Measurements from ENCODE around the gene ATP6V1G2. TPM values are rescaled to one million over a fixed set of nuclear protein-coding genes. Genes with fewer than 3 reads are reported as not detected.

Gene ATP6V1G2
- total and polyA plus RNA-seq, 2 of the 8 experiments (the other 6 are each of a cell fraction or from before 2014, with no cell fraction given) = 3.0 to 5.7 TPM

DNA sequence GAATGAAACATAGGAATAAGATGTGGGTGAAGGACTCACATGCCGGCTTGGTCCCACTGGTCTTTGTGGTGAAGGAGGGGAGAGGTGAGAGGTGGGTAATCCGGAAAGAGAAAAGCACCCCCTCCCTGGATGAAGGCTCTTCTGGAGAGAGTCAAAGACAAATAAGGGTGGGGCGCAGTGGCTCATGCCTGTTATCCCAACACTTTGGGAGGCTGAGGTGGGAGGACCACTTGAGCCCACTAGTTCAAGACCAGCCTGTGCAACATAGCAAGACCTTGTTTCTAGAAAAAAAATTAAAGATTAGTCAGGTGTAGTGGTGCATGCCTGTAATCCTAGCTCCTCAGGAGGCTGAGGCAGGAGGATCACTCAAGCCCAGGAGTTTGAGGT is 32.7 kb upstream of the ATP6V1G2 start (continued):
- TF ChIP-seq, protein P1, sequence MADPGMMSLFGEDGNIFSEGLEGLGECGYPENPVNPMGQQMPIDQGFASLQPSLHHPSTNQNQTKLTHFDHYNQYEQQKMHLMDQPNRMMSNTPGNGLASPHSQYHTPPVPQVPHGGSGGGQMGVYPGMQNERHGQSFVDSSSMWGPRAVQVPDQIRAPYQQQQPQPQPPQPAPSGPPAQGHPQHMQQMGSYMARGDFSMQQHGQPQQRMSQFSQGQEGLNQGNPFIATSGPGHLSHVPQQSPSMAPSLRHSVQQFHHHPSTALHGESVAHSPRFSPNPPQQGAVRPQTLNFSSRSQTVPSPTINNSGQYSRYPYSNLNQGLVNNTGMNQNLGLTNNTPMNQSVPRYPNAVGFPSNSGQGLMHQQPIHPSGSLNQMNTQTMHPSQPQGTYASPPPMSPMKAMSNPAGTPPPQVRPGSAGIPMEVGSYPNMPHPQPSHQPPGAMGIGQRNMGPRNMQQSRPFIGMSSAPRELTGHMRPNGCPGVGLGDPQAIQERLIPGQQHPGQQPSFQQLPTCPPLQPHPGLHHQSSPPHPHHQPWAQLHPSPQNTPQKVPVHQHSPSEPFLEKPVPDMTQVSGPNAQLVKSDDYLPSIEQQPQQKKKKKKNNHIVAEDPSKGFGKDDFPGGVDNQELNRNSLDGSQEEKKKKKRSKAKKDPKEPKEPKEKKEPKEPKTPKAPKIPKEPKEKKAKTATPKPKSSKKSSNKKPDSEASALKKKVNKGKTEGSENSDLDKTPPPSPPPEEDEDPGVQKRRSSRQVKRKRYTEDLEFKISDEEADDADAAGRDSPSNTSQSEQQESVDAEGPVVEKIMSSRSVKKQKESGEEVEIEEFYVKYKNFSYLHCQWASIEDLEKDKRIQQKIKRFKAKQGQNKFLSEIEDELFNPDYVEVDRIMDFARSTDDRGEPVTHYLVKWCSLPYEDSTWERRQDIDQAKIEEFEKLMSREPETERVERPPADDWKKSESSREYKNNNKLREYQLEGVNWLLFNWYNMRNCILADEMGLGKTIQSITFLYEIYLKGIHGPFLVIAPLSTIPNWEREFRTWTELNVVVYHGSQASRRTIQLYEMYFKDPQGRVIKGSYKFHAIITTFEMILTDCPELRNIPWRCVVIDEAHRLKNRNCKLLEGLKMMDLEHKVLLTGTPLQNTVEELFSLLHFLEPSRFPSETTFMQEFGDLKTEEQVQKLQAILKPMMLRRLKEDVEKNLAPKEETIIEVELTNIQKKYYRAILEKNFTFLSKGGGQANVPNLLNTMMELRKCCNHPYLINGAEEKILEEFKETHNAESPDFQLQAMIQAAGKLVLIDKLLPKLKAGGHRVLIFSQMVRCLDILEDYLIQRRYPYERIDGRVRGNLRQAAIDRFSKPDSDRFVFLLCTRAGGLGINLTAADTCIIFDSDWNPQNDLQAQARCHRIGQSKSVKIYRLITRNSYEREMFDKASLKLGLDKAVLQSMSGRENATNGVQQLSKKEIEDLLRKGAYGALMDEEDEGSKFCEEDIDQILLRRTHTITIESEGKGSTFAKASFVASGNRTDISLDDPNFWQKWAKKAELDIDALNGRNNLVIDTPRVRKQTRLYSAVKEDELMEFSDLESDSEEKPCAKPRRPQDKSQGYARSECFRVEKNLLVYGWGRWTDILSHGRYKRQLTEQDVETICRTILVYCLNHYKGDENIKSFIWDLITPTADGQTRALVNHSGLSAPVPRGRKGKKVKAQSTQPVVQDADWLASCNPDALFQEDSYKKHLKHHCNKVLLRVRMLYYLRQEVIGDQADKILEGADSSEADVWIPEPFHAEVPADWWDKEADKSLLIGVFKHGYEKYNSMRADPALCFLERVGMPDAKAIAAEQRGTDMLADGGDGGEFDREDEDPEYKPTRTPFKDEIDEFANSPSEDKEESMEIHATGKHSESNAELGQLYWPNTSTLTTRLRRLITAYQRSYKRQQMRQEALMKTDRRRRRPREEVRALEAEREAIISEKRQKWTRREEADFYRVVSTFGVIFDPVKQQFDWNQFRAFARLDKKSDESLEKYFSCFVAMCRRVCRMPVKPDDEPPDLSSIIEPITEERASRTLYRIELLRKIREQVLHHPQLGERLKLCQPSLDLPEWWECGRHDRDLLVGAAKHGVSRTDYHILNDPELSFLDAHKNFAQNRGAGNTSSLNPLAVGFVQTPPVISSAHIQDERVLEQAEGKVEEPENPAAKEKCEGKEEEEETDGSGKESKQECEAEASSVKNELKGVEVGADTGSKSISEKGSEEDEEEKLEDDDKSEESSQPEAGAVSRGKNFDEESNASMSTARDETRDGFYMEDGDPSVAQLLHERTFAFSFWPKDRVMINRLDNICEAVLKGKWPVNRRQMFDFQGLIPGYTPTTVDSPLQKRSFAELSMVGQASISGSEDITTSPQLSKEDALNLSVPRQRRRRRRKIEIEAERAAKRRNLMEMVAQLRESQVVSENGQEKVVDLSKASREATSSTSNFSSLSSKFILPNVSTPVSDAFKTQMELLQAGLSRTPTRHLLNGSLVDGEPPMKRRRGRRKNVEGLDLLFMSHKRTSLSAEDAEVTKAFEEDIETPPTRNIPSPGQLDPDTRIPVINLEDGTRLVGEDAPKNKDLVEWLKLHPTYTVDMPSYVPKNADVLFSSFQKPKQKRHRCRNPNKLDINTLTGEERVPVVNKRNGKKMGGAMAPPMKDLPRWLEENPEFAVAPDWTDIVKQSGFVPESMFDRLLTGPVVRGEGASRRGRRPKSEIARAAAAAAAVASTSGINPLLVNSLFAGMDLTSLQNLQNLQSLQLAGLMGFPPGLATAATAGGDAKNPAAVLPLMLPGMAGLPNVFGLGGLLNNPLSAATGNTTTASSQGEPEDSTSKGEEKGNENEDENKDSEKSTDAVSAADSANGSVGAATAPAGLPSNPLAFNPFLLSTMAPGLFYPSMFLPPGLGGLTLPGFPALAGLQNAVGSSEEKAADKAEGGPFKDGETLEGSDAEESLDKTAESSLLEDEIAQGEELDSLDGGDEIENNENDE (IDR thresholded peaks at IDR 0.05; ENCODE audit: insufficient replicate concordance, low read length) = no peak
- TF ChIP-seq KDM4A (IDR thresholded peaks at IDR 0.05; ENCODE audit: low read depth, low read length, severe bottlenecking) = no peak
- no peak for TF ChIP-seq CBX5 (IDR thresholded peaks at IDR 0.05; ENCODE audit: low read depth, low read length)
- TF ChIP-seq SIRT6 (IDR thresholded peaks at IDR 0.05; ENCODE audit: low read length) = no peak
- no peak for TF ChIP-seq CEBPB (IDR thresholded peaks at IDR 0.05; ENCODE audit: low read depth, low read length)
- TF ChIP-seq RBBP5 (IDR thresholded peaks at IDR 0.05; ENCODE audit: borderline replicate concordance, low read depth, low read length) = no peak
- TF ChIP-seq, protein P2, sequence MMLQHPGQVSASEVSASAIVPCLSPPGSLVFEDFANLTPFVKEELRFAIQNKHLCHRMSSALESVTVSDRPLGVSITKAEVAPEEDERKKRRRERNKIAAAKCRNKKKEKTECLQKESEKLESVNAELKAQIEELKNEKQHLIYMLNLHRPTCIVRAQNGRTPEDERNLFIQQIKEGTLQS (IDR thresholded peaks at IDR 0.05; ENCODE audit: insufficient read depth, low read depth, low read length) = no peak
- TF ChIP-seq YY1 (IDR thresholded peaks at IDR 0.05; ENCODE audit: low read depth, low read length) = no peak

All from H1 (cell line).